PC-9 (cell line): ENCODE data around the gene URAD.

ENCODE experiments used
- CTCF ChIP-seq: fragments of 200-600 bp; sonication (generic); conservative IDR thresholded peaks from 2 replicates; pipeline ENCODE4 v1.6.1; 2017; ENCODE audit warnings: mixed run types, antibody characterized with exemption, mild to moderate bottlenecking, moderate library complexity
- EZH2 ChIP-seq: fragments of 200-600 bp; sonication (generic); IDR thresholded peaks from 2 replicates; pipeline ENCODE4 v1.8.0; 2017; ENCODE audit warnings: antibody characterized with exemption, low read depth

GRCh38 chr13:27965343-27965739 is 23.2 kb downstream of the URAD start:
- TF ChIP-seq CTCF: no peak
- no peak for TF ChIP-seq EZH2
